K562 (cell line): Measurements from ENCODE around the gene METTL8. TPM values are rescaled to one million over a fixed set of nuclear protein-coding genes. Genes with fewer than 3 reads are reported as not detected.

ENCODE experiments used
- ATAC-seq: fragments of 200-7000 bp; cut with Tn5 transposase; 3 replicates; pipeline ENCODE4 v1.9.1; 2020; ENCODE audit warnings: moderate library complexity
- BruUV-seq: library from RNA; stranded (reverse); fragments of 400-500 nt; replicated peaks from 2 replicates; lab custom pipeline; 2021; lab: Mats Ljungman, UMichigan
- CTCF ChIA-PET: fragments of 300-600 bp; formaldehyde crosslinking; extraction: SDS; loops from one replicate; lab custom pipeline; 2021; ENCODE audit warnings: low intra/inter-chr PET ratio; lab: Yijun Ruan, JAX
- POLR2A ChIA-PET: fragments of 300-600, 350-650 bp; sonication (Branson Sonifier 250); formaldehyde crosslinking; extraction: SDS; loops from one replicate; lab custom pipeline; 2021; ENCODE audit warnings: antibody characterized with exemption, inconsistent platforms; lab: Yijun Ruan, JAX
- DNase-seq, 4 experiments: peaks; one replicate each; pipeline versions ENCODE4 v3.0.0 to v3.0.0-alpha.2; 2011 to 2018; ENCODE audit warnings: low spot score in 3 of 4, mixed read lengths in 3 of 4; ENCODE audit errors: extremely low read depth in 1 of 4
- FAIRE-seq: peaks from 2 replicates; lab custom pipeline; 2011; peaks lifted over from hg19 to GRCh38; lab: Jason Lieb, UNC
- H2AFZ ChIP-seq: 2 replicates; pipeline ENCODE4 v1.6.0; 2011; ENCODE audit warnings: low read depth, low read length, control low read depth, inconsistent platforms
- H3K27ac ChIP-seq: fragments of 200-600 bp; 3 replicates; pipeline ENCODE4 v1.8.0; 2011; ENCODE audit warnings: low read depth, mild to moderate bottlenecking, control low read depth, inconsistent platforms, low read length, moderate library complexity, mixed read lengths; ENCODE audit errors: extremely low read depth
- H3K27me3 ChIP-seq, 2 experiments: fragments of 300-600 bp in 1 of 2; 2 replicates in 1 of 2; 3 replicates in 1 of 2; pipeline versions ENCODE4 v1.6.0 to v1.8.0; 2011; ENCODE audit warnings: inconsistent platforms in 2 of 2, low read length in 2 of 2, mild to moderate bottlenecking in 1 of 2, mixed read lengths in 1 of 2, moderate library complexity in 1 of 2; ENCODE audit not compliant: control insufficient read depth in 2 of 2, insufficient read depth in 2 of 2
- H3K36me3 ChIP-seq: fragments of 300-600 bp; 3 replicates; pipeline ENCODE4 v1.8.0; 2011; ENCODE audit warnings: mild to moderate bottlenecking, low read length, inconsistent platforms; ENCODE audit not compliant: control insufficient read depth, insufficient read depth
- H3K4me1 ChIP-seq, 2 experiments: fragments of 200-600 bp in 1 of 2; replicated peaks in 1 of 2; 2 replicates in 1 of 2; 3 replicates in 1 of 2; pipeline versions ENCODE4 v1.5.1 to v1.8.0; 2011; ENCODE audit warnings: inconsistent platforms in 2 of 2, low read length in 2 of 2, mild to moderate bottlenecking in 1 of 2, mixed read lengths in 1 of 2, moderate library complexity in 1 of 2; ENCODE audit not compliant: control insufficient read depth in 2 of 2, insufficient read depth in 2 of 2
- H3K4me2 ChIP-seq: 2 replicates; pipeline ENCODE4 v1.6.1; 2011; ENCODE audit warnings: low read length, control low read depth, inconsistent platforms, mixed read lengths; ENCODE audit not compliant: insufficient read depth
- H3K4me3 ChIP-seq: fragments of 200-600 bp; sonication (generic), shearing (Covaris generic); 2 replicates; pipeline ENCODE4 v1.5.1; 2016; ENCODE audit warnings: control low read depth, inconsistent platforms
- H3K79me2 ChIP-seq: fragments of 200-600 bp; 3 replicates; pipeline ENCODE4 v1.8.0; 2011; ENCODE audit warnings: low read length, inconsistent platforms; ENCODE audit not compliant: control insufficient read depth, insufficient read depth
- H3K9ac ChIP-seq, 2 experiments: 2 replicates each; pipeline versions ENCODE4 v1.6.0 to v1.6.1; 2011; ENCODE audit warnings: low read depth in 2 of 2, low read length in 2 of 2, control low read depth in 1 of 2, inconsistent platforms in 1 of 2, mild to moderate bottlenecking in 1 of 2, mixed read lengths in 1 of 2; ENCODE audit not compliant: insufficient read depth in 1 of 2
- H3K9me1 ChIP-seq: one replicate; pipeline ENCODE4 v1.6.0; 2011; ENCODE audit warnings: inconsistent platforms, mild to moderate bottlenecking, low read length, moderate library complexity; ENCODE audit not compliant: control insufficient read depth, insufficient read depth
- H3K9me3 ChIP-seq: replicated peaks from 2 replicates; pipeline ENCODE4 v1.5.1; 2011; ENCODE audit warnings: low read depth, low read length, inconsistent platforms; ENCODE audit not compliant: control insufficient read depth, insufficient read depth
- H4K20me1 ChIP-seq: replicated peaks from 2 replicates; pipeline ENCODE4 v1.6.1; 2011; ENCODE audit warnings: low read length, inconsistent platforms, mixed read lengths; ENCODE audit not compliant: control insufficient read depth, insufficient read depth
- CHCHD3 ChIP-seq: fragments of 250-450 bp; sonication (Bioruptor Pico); IDR thresholded peaks from 2 replicates; pipeline ENCODE4 v2.1.2; 2022; ENCODE audit warnings: mild to moderate bottlenecking
- EGR1 ChIP-seq: fragments of 450-650 bp; conservative IDR thresholded peaks from 2 replicates; pipeline ENCODE4 v1.6.1; 2017; ENCODE audit warnings: mild to moderate bottlenecking
- MAZ ChIP-seq, 2 experiments: fragments of 450-650 bp in 1 of 2; sonication (generic) in 1 of 2; formaldehyde crosslinking; IDR thresholded peaks in 1 of 2; conservative IDR thresholded peaks in 1 of 2; 2 replicates each; pipeline versions ENCODE4 v1.4.0 to v1.5.0; 2020; ENCODE audit warnings: mild to moderate bottlenecking in 1 of 2, missing genetic modification reagents in 1 of 2
- POLR2AphosphoS5 ChIP-seq: IDR thresholded peaks from 2 replicates; pipeline ENCODE4 v1.6.1; 2011; ENCODE audit warnings: mild to moderate bottlenecking, low read depth, low read length, moderate library complexity; ENCODE audit not compliant: control insufficient read depth, insufficient read depth
- PRDM10 ChIP-seq: fragments of 450-650 bp; IDR thresholded peaks from 2 replicates; pipeline ENCODE4 v1.6.1; 2018; ENCODE audit not compliant: partially characterized antibody
- RAD51 ChIP-seq: fragments of 450-650 bp; IDR thresholded peaks from 2 replicates; pipeline ENCODE4 v1.7.1; 2016; ENCODE audit warnings: low read depth, mild to moderate bottlenecking, borderline replicate concordance
- ZC3H11A ChIP-seq: IDR thresholded peaks from 2 replicates; pipeline ENCODE4 v1.6.1; 2012; ENCODE audit warnings: low read depth, low read length, improper control_type of control experiment
- WGBS: fragments of 100-300 bp; shearing (Covaris generic); methylation state at CpG from one replicate; pipeline ENCODE4 v1.1.6; 2016; ENCODE audit warnings: low coverage, mixed read lengths; ENCODE audit not compliant: insufficient coverage; ENCODE audit errors: missing lambda C conversion rate; 5-methylcytosine and 5-hydroxymethylcytosine counted together
- in situ Hi-C: fragments of 300-500 bp; cut with MboI; formaldehyde crosslinking; loops from 4 replicates; pipeline ENCODE4 v1.15.0; 2018; ENCODE audit warnings: inconsistent platforms, mixed read lengths
- intact Hi-C: fragments of 100-400 bp; cut with micrococcal nuclease; formaldehyde crosslinking; loops from 2 replicates; pipeline ENCODE4 v1.14.2; 2022
- polyA plus RNA-seq, 8 experiments: library from polyadenylated mRNA; depleted of rRNA in 4 of 8; stranded (reverse) in 5 of 8; unstranded in 3 of 8; fragments of >200 nt; fragmentation: Nextera tagmentation in 2 of 8; fragmentation: Illumina TruSeq in 1 of 8; extraction: Ambion mirVana in 2 of 8; extraction: Trizol in 1 of 8; gene quantifications; 2 replicates each; pipeline versions ENCODE4 v1.2.1 to v1.2.3, GENCODE V29; 2011 to 2014; ENCODE audit warnings: inconsistent platforms in 1 of 8, missing spikeins in 1 of 8
- total RNA-seq, 7 experiments: library from RNA; depleted of rRNA in 6 of 7; stranded (reverse); fragments of >200 nt in 6 of 7; fragmentation: Illumina TruSeq in 2 of 7; extraction: Trizol in 2 of 7; gene quantifications; 2 replicates each; pipeline versions ENCODE4 v1.2.1 to v1.2.3, GENCODE V29; 2011 to 2021; ENCODE audit warnings: low replicate concordance in 1 of 7
- TF ChIP-seq, protein P1 (sequence below): fragments of 450-650 bp; formaldehyde crosslinking; IDR thresholded peaks from 2 replicates; pipeline ENCODE4 v1.4.0; 2020; ENCODE audit warnings: mild to moderate bottlenecking, mixed read lengths

METTL8 gene
- total and polyA plus RNA-seq, 9 of the 15 experiments (the other 6 are each of a cell fraction or from before 2014, with no cell fraction given) = 12.9 to 52.6 (median 33.7) TPM

DNA sequence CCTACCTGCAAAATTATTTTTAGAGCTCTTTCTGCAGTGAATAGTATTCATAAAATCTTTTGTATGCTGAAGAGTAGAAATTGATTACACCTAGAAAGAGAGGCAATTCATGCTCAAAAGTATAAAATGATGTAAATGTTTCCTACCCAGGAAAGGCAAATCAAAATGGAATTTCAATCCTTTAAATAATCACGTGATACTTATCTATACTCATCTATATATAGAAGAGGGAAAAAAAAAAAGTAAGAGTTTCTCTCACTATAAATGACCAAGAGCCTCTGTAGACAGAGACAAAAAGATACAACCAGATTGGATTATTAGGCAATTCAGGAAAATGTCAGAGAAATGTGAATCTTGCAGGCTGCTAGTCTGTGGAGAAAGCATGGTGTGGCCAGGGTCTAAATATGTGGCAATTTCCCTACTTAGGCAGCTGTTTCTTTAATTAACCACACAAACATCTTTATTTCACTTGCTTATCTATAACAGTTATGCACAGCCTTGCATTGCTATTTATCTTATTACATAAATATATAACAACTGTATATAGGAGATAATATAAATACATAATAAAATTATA is 39.5 kb downstream of the METTL8 start:
- Histone ChIP-seq H3K9me1 (no peaks in the 10 kb centered on the region), H3K79me2 (peaks cover 3% of the 10 kb centered on the region; the same call in 1 of the 3 replicates), H3K9me3 (no peaks in the 10 kb centered on the region), H3K36me3 (no peaks in the 10 kb centered on the region), H2AFZ (no peak overlapping the region), H3K9ac (no peak overlapping the region), H3K27me3 (no peaks in the 10 kb centered on the region), H3K4me2 (no peak overlapping the region), H3K4me1 (no peaks in the 10 kb centered on the region), H3K27ac (no peak overlapping the region), H4K20me1 (no peaks in the 10 kb centered on the region), H3K4me3 (no peak overlapping the region)
- WGBS = 41% methylated on average over 1 of the region's 1 CpG
- no TSS peak for BruUV-seq
- FAIRE-seq (no peak), DNase-seq (no peak), ATAC-seq (no peak)
- in situ Hi-C loops = no loop called here
- ChIA-PET CTCF (no interaction called here), POLR2A (interaction anchor here (0.7 to 1.7 kb wide), 3 partner anchors 9 to 20 kb away, joined by 3 to 5 read pairs (median 4); no protein-coding TSS in a partner anchor)
- TF ChIP-seq, protein P1, sequence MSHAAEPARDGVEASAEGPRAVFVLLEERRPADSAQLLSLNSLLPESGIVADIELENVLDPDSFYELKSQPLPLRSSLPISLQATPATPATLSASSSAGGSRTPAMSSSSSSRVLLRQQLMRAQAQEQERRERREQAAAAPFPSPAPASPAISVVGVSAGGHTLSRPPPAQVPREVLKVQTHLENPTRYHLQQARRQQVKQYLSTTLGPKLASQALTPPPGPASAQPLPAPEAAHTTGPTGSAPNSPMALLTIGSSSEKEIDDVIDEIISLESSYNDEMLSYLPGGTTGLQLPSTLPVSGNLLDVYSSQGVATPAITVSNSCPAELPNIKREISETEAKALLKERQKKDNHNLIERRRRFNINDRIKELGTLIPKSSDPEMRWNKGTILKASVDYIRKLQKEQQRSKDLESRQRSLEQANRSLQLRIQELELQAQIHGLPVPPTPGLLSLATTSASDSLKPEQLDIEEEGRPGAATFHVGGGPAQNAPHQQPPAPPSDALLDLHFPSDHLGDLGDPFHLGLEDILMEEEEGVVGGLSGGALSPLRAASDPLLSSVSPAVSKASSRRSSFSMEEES (CRISPR knock-in tag) = peak; percentile 81
- peak; percentile 38; the same call in 1 of the 2 replicates for TF ChIP-seq RAD51
- TF ChIP-seq EGR1 = no peak
- intact Hi-C loops = no loop called here

GRCh38 chr2:171393487-171393886 is 40.3 kb downstream of the METTL8 start:
- H3K79me2 ChIP-seq = no peaks in the 10 kb centered on the region; the same call in 2 of the 3 replicates
- DNase-seq (no peak), ATAC-seq (no peak), FAIRE-seq (no peak)
- no peak overlapping the region for H3K4me2 ChIP-seq
- TF ChIP-seq CHCHD3 (no peak), POLR2AphosphoS5 (no peak), ZC3H11A (no peak), PRDM10 (no peak), MAZ (CRISPR knock-in tag; conservative IDR thresholded peaks at IDR 0.05 in 1 of 2, IDR thresholded peaks at IDR 0.05 in 1 of 2) (no peak)
- no peaks in the 10 kb centered on the region for H4K20me1 ChIP-seq
- no peaks in the 10 kb centered on the region for H3K27me3 ChIP-seq
- H3K36me3 ChIP-seq = no peaks in the 10 kb centered on the region
- BruUV-seq = no TSS peak
- POLR2A ChIA-PET = interaction anchor here (0.7 to 1.7 kb wide), 4 partner anchors 8 to 21 kb away, joined by 3 to 5 read pairs (median 4); no protein-coding TSS in a partner anchor
- no peaks in the 10 kb centered on the region for H3K9me1 ChIP-seq
- H3K9me3 ChIP-seq = no peaks in the 10 kb centered on the region
- intact Hi-C loops = no loop called here
- in situ Hi-C loops = no loop called here
- H3K4me1 ChIP-seq = no peaks in the 10 kb centered on the region
- 100% methylated on average over 1 of the region's 1 CpG for WGBS
- H3K9ac ChIP-seq = no peak overlapping the region
- H2AFZ ChIP-seq = no peak overlapping the region
- H3K4me3 ChIP-seq = no peak overlapping the region
- CTCF ChIA-PET = no interaction called here
- no peak overlapping the region for H3K27ac ChIP-seq
